ENCODE data around the gene MARS1.

MARS1 gene

DNA sequence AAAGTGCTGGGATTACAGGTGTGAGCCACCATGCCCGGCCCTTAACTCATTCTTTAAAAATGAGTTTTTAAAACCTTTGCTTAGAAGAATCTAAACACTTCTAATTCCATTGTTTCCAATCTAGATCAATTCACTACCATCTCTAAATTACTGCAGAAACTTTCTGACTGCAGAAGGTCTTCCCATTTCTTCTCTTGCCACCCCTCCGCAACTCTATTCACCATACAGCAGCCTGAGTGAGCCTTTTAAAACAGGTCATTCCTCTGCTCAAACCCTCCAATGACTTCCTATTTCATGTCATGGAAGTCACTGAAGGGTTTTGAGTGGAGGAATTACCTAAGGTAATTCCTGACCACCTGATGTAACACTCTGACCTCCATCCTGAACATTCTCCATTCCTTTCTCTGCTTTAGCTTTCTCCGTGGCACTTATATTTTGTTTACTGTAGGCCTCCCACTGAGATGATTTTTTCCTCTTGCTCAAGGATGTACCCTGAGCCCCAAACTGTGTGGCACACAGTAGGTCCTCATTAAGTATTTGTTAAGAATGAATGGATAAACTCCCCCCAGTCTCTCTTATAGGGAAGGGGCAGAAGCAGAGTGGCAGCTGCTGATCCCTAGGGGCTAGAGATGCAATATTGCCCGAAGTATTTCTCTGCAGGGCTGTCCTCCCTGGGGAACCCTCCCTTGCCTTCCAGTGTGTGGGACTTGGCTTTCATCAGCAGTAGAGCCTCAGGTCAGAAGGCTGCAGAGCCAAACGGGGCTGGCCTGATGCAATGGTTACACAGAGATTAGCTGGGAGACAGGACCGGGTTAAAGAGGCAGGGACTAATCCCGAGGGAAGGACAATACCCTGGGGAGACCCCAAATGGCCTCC lies 31.3 kb downstream of the MARS1 start:
- DNase-seq, result no peak

DNA sequence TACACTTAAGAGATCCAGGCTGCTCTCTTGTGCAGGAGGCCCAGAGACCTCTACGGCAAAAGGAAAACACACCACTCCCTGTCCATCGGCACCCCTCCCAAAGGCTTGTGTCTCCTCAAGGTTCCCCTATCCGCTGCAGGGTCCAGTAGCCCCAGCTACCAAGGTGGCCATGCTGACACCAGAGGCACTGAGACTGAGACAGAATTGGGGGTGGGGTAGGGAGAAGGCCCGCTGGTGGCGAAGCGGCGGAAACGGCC lies 31.9 kb downstream of the MARS1 start:
- no peak for DNase-seq

- peak; percentile 99 for DNase-seq
Observed at GRCh38 chr12:57520053-57520818, 32.4 kb downstream of the MARS1 start, which contains the start of gene DDIT3. Gene DDIT3 (minus strand): TSS chr12:57520514. CDS start chr12:57517406, 3,108 bp downstream.

DNA sequence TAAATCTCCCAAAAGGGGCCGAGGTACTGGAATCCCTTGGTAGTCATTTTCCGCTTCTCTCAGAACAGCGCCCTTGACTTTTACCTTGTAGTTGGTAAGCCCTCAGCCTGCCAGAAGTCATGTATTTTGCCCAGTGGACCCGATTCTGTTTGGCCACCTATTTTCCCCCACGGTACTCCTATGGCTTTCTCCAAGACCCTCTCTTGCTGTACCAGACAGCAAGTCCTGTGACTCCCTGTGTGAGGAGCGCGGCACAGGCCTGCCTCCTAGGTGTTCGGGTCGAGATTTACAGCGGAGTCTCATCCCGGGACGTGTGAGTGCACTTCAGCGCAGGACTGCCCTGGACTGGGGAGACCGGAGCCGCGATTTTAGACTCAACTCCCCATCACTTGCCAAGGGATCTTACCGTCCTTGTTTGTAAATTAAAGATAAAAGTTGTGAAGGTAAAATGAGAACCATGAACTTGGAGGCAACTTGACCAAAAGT lies 33.7 kb downstream of the MARS1 start:
- peak; percentile 14 for DNase-seq

GRCh38 chr12:57522011-57522886 lies 34.4 kb downstream of the MARS1 start, which contains the start of gene MBD6:
Gene MBD6 (plus strand): TSS chr12:57522824. CDS start chr12:57524304, 1,480 bp downstream.
- DNase-seq, result peak; percentile 85

GRCh38 chr12:57522887-57523705 lies 35.2 kb downstream of the MARS1 start:
- peak; percentile 67 for DNase-seq

DNA sequence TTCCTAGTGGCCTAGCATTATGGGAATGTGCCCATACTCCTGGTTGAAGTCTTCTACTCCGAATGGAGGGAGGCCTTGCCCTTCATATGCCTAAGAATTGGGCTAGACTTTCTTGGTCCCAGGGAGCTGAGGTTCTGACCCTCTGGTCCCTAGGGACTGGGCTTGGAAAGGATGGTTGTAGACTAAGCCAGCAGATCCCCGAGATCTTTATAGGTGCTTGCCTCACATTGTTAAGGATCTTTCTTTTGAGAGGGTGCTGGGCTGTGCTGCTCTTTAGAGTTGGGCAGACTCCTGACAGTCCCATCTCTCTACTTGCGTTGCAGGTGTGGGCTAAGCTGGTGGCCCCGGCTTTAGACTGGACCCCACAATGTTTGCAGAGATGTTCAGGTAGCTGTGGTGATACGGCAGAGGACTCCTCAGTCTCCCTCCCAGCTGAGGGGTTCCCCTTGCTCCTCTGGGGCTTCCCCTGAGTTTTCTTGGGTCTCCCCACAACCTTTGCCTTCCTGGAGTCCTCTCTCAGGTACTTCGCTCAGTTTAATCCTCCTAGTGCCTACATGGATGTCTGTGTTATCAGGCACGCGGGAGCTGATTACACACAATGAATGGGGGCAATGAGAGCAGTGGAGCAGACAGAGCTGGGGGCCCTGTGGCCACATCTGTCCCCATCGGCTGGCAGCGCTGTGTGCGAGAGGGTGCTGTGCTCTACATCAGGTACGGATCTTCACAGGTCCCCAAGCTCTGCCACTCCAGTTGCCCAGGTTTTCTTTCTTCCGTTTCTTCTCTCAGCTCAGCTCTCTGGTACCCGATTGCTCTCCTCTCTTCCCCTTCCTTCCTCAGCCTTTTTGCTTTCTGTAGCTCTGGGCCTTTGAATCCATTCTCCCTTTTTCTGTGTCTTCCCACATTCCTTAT lies 36.1 kb downstream of the MARS1 start:
- DNase-seq, result no peak

DNA sequence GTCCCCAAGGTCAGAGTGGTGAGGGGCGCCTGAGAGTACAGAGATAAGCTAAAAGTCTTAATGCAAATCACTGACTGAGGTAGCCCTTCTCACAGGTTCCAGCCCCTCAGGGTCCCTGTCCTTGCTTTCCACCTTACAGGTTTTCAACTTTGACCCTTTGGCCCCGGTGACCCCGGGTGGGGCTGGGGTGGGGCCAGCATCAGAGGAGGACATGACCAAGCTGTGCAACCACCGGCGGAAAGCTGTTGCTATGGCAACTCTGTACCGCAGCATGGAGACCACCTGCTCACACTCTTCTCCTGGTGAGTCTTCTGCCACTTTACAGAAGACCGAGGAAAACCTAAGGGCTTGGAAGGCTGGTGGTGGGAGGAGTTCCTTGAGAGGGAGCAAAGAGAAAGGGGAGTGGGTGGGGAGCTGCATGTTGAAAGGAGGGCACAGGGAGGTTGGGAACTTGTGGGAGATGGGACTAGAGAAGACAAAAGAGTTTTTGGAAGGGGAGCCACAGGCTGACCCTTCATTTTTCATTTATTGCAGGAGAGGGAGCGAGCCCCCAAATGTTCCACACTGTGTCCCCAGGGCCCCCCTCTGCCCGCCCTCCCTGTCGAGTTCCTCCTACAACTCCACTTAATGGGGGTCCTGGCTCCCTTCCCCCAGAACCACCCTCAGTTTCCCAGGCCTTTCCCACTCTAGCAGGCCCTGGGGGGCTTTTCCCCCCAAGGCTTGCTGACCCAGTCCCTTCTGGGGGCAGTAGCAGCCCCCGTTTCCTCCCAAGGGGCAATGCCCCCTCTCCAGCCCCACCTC lies 37.1 kb downstream of the MARS1 start:
- DNase-seq, result no peak

DNA sequence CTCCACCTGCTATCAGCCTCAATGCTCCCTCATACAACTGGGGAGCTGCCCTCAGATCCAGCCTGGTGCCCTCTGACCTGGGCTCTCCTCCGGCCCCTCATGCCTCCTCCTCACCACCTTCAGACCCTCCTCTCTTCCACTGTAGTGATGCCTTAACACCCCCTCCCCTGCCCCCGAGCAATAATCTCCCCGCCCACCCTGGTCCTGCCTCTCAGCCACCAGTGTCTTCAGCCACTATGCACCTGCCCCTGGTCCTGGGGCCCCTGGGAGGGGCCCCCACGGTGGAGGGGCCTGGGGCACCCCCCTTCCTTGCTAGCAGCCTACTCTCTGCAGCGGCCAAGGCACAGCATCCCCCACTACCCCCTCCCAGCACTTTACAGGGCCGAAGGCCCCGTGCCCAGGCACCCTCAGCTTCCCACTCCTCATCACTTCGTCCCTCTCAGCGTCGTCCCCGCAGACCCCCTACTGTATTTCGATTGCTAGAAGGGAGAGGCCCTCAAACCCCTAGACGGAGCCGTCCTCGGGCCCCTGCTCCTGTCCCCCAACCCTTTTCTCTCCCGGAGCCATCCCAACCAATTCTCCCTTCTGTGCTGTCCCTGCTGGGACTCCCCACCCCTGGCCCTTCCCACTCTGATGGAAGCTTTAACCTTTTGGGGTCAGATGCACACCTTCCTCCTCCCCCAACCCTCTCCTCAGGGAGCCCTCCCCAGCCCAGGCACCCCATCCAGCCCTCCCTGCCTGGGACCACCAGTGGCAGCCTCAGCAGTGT lies 37.9 kb downstream of the MARS1 start:
- DNase-seq, result no peak

DNA sequence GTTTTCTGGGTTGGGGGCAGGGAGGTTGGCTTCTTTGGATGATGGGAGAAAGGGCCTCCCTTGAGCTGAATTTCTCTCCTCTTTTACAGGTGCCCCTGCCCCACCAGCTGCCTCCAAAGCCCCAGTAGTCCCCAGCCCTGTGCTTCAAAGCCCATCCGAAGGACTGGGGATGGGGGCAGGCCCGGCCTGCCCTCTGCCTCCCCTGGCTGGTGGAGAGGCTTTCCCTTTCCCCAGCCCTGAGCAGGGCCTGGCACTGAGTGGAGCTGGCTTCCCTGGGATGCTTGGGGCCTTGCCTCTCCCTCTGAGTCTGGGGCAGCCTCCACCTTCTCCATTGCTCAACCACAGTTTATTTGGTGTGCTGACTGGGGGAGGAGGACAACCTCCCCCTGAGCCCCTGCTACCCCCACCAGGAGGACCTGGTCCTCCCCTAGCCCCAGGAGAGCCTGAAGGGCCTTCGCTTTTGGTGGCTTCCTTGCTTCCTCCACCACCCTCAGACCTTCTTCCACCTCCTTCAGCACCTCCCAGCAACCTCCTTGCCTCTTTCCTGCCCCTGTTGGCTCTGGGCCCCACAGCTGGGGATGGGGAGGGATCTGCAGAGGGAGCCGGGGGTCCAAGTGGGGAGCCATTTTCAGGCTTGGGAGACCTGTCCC lies 38.7 kb downstream of the MARS1 start:
- DNase-seq, result no peak

DNA sequence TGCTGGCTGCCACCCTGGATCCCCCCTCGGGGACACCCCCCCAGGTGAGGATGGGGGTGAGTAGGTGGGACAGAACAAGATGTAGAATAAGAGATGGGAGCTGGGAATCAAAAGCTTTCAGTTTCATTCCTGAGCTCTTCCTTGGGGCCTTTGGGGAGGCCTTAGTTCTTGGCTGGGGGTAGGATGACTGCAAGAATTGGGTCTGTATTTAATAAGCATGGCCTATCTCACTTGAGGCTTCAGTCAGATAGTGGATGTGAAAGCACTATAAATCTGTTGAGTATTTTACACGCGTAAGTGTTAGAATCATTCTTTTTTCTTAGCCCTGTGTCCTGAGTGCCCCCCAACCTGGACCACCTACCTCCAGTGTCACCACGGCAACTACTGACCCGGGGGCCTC lies 39.3 kb downstream of the MARS1 start:
- no peak for DNase-seq

- no peak for DNase-seq
Observed at GRCh38 chr12:57528176-57528575, 40.3 kb downstream of the MARS1 start.

DNA sequence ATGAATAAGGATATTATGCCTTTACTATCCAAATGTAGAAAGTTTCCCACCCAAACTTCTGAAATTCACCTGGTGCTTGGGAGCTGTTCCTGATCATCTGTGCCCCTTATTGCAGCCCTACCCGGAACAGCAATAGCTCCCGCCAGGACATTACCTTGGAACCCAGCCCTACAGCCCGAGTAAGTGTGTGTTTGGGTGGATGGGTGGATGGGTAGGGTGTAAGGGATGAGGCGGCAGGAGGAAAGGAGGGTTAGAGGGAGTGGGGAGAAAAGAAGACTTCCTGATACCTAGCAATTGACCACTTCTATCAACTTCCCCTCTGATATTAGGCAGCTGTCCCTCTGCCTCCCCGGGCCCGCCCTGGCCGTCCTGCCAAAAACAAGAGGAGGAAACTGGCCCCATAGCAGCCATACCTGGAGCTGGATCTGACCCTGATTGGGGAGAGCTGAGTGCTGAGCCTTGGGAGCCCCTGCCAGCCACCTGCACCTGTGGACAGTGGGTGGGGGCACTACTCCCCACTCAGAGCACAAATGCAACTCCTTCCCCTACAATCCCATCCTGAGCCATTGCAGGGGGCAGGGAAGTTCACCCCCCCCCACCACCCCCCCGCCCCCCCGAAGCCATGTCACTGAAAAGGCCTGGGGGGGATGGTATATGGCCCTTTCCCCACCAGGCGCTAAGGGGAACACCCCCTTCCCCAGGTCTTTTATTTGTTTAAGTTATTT lies 41.1 kb downstream of the MARS1 start:
- DNase-seq, result no peak

- DNase-seq, result no peak
Observed at GRCh38 chr12:57529831-57530230, 42.0 kb downstream of the MARS1 start.

DNA sequence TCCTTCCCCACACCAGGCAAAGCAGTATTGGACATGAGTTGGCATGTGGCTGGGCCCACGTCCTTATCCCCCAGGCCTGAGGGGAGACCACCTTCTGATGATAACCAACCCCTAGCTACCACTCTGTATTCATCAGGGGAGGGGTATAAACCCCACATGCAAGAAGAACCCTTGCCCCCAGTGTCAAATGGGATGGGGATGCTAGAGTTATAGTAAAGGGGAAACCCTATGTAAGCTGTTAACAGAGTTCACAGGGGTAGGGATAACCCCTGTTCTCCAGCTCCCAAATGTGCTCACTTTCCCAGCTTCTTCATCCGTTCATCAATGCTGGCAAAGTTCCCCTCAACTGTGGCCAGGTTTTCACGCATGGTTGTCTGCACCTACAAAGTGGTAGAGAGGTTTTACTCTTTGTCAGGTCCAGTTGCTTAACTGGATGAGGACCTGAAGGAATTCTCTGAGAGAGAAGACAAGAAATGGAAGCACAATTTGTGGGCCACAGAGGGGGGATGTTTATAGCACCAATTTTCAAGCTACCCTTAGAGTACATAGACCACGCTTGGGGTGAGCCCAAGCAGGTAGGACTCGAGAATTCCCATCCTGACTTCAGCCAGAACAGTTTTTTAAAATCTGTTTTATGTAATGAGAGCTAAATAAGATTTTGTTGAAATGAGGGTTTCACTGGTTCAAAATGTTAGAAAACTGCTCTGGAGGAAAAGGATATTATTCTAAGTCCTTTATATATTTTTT lies 42.7 kb downstream of the MARS1 start:
- DNase-seq, result no peak

DNA sequence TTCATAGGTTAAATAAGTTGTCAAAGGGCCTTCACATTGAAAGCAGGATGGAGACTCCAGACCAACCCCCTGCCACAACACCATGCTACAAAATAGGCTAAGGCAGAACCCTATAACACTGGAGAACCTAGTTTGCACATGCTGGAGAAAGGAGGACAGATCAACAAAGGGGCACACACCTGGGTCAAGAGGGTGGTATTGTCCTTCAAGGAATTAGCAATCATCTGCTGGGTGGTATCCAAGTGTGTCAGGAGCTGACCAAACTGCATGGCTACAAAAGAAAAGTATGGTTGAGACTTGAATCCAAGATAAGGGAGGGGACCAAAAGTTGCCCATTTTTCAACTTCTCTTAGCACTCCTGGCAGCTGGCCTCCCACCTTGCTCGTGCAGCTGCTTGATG lies 44.0 kb downstream of the MARS1 start:
- DNase-seq, result no peak

DNA sequence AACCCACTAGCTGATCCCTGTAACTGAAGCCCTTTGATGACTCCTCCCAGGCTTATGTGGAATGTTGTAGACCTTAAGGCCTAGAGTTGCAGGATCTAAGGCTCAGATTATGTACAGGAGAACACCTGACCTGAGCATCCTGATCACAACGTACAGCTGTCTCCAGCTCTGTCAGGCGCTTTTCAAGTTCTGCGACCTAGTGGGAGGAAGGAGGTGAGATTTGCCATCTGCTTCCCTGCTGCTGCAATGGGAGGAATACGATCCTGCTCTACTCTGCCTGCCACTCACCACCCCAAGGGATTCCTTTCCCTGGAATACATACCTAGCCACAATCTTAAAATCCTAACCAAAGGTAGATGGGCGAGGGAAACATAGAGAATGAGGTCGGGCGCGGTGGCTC lies 45.2 kb downstream of the MARS1 start:
- DNase-seq, result no peak
